Measurements from ENCODE around the gene ABCC2.
"Not testable (repeated sequence)": the region's sequence is repeated elsewhere in the genome, so short reads cannot be mapped to it uniquely, and the experiment has no call there.

ABCC2 gene
- 8.8 to 15.3 reads per million in 2 donors for total RNA-seq

DNA sequence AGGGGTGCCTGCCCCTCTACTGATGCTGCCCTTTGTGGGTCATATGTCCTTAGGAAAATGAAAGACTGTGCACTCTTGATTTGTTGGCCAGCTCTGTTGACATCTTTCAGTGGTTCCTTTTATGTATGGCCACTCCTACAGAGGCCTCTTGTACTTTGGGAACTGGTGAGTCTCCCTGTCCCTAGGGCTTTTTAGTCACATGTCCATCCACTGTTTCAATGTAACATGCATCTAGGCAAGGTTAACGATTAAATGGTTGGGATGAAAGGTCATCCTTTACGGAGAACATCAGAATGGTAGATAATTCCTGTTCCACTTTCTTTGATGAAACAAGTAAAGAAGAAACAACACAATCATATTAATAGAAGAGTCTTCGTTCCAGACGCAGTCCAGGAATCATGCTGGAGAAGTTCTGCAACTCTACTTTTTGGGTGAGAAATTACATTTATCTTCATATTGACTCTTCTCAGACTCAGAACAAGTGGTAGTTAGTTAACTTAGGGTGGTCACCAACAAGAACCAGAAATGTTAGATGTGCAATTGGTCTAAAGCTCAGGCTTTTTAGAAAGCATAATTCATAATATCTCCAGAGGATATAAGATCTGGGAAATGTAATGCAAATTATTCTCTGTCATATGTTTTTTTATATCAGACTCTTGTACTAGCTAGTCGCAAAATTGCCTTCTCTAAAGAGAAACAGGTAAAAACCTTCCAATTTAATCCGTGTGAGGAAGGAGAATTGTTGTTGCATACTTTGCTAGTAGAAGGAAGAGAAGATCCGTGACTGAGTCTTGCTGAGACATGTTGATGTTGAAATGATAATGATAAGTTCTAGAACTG, at the start of gene ABCC2:
Gene ABCC2 (plus strand): TSS at position 194 of the 840 bp plus-strand sequence. CDS start 205 bp downstream, at position 399.
- DNase-seq = no peak

- DNase-seq = no peak
Measured at GRCh38 chr10:99733366-99733765, 49.1 kb upstream of the ABCC2 start.

- not testable (repeated sequence) for DNase-seq
Measured at GRCh38 chr10:99734111-99734510, 48.3 kb upstream of the ABCC2 start.

DNA sequence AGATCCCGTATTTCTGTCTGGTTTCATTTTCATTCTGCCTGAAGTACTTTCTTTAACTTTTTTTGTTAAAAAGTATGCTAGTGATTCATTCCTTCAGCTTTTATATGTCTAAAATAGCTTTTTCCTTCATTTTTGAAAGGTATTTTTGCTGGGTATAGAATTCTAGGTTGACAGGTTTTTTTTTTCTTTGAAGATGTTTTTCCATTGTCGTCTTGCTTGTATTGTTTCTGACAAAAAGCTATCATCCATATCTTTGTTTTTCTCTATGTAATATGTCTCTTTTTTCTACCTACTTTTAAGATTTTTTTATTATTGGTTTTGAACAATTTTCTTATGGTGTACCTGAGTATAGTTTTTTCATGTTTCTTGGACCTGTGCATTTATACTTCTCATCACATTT, 42.2 kb upstream of the ABCC2 start:
- no peak for DNase-seq

- DNase-seq = no peak
Measured at GRCh38 chr10:99740933-99741559, 41.4 kb upstream of the ABCC2 start.

- DNase-seq = no peak
Measured at GRCh38 chr10:99742254-99742653, 40.2 kb upstream of the ABCC2 start.

DNA sequence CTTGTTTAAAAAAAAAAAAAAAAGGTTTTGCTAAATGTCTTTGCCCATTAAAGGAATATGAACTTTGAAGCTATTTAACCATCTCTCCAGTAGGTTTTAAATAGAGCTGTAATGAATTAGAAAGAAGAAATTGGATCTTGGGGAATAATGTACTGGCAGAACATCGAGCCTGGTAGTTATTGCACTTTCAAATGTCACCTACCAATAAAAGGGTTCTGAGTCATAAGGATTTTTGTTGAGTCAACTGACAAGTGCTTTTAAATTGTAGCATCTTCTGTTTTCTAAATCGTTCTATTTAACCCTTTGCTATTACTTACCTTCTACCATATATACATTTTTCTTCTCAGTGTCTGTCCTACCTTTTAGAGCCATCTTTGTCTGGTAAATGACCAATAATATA, 39.7 kb upstream of the ABCC2 start:
- no peak for DNase-seq

DNA sequence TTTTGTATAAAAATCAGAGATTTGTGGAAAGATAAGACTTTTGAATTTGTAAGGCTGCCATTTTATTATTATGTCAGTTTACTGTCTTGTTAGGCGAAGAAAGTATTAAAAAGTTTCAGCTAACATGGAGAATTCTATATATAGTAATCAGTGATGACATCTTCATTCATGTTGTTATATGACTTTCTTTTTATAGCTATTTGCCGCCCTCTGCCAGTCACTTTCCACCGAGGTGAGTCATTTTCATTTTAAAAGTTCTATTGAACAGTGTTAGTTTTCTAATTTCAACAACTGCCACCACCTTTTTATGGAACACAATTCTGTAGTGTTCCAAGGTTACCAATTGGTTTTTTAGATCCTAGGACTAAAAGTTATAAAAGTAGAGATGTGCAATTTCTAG, 38.6 kb upstream of the ABCC2 start:
- no peak for DNase-seq

GRCh38 chr10:99746166-99746565, 36.3 kb upstream of the ABCC2 start:
- DNase-seq = not testable (repeated sequence)

DNA sequence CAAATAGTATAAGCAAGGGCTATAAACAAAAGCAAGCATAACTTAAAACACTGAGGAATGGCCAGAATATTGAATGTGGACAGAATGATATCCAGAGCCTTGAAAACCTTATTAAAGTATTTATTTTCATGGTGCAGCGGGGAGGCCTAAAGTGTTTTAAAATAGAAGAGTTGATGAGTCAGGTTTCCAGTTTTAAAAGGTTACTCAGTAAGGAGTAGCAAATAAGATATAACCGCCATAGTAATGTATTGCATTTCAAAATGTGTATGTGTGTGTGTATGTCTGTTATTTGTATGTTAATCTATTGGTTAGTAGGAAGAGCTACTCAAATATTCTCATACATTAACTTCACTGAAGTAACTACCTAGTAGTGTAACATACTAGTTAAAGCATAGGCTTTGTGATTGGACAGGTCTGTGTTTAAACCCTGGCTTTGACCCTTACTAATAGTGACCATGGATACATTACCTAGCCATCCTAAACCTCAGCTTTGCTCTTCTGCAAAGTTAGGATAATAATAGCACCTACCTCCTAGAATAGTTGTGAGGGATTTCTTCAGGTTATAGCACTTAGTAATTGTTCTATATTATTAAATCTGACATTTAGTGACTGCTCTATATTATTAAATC, 33.5 kb upstream of the ABCC2 start:
- DNase-seq = no peak

DNA sequence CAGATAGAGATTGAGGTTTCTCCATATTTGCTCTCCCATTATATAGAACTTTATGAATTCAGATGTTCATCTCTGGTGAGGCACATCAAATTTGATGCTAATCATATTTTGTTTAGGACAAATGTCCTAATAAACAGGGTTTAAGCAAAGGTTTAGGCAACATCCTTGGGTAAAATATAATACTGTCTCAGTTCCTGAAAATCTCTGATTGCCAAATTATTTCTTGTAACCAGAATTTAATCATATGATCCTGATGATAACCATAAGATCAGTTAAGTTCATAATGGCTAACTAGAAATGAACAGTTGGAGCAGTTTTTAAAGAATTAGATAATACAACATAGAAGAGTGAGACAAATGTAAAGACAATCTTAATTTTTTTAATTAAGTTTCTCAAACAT, 31.8 kb upstream of the ABCC2 start:
- DNase-seq = no peak

DNA sequence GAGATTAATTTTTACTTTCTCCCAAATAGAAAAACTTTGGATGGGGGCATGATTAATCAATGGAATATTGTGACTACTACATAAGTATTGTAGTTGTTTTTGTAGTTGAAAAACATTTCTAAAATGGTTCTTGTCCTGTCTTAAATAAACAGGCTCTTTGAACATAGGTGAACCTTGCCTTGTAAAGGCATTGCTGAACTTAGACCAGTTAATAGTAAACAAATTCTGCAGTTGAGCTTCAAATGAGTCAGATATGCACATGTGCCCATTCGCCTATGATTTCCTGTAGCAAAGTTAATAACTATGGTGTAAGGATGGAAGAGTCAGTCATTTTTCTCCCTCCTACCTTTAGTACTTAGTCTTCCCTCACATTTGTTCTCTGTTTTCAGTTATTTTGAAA, 27.8 kb upstream of the ABCC2 start:
- no peak for DNase-seq

GRCh38 chr10:99756159-99756558, 26.3 kb upstream of the ABCC2 start:
- no peak for DNase-seq

GRCh38 chr10:99758211-99758891, 24.1 kb upstream of the ABCC2 start:
- DNase-seq = no peak

GRCh38 chr10:99760321-99760720, 22.1 kb upstream of the ABCC2 start:
- no peak for DNase-seq

DNA sequence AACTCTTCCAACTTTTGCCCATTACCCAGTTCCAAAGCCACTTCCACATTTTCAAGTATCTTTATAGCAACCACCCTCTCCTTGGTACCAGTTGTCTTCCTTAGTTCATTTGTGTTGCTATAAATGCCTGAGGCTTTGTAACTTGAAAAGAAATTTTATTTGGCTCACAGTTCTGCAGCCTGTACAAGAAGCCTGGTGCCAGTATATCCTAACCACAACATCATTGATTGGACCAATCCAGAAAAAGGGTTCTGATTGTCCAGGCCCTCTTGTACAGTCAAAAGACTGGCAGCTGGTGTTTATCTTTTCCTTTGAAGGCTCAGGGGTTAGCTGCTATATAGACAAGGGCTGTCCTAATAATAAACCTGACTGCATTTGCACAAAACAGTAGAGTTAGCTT, 21.1 kb upstream of the ABCC2 start:
- DNase-seq = no peak

GRCh38 chr10:99765672-99766301, 16.7 kb upstream of the ABCC2 start:
- no peak for DNase-seq

- DNase-seq = no peak
Measured at GRCh38 chr10:99766302-99766681, 16.1 kb upstream of the ABCC2 start.

DNA sequence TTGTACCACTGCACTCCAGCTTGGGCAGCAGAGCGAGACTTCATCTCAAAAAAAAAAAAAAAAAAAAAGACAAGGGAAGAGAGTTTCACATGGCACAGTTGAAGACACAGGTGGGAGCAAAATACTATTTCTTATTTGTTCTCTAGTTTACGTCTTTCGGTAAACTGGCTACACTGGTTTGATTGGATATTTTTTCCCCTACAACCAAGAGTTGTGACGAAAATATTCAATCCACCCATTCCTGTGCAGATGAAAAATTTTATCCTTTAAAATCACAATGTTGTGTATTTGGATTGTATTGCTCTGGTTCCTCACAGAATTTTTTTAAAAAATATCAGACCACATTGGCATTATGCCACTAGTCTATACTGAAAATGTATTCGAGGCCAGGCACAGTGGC, 14.5 kb upstream of the ABCC2 start:
- DNase-seq = no peak

GRCh38 chr10:99768556-99768955, 13.9 kb upstream of the ABCC2 start:
- no peak for DNase-seq

- DNase-seq = no peak
Measured at GRCh38 chr10:99769706-99770105, 12.7 kb upstream of the ABCC2 start.

- DNase-seq = no peak
Measured at GRCh38 chr10:99770408-99771045, 11.9 kb upstream of the ABCC2 start.
